ENCODE data around the gene GPR39.

The GPR39 gene

DNA sequence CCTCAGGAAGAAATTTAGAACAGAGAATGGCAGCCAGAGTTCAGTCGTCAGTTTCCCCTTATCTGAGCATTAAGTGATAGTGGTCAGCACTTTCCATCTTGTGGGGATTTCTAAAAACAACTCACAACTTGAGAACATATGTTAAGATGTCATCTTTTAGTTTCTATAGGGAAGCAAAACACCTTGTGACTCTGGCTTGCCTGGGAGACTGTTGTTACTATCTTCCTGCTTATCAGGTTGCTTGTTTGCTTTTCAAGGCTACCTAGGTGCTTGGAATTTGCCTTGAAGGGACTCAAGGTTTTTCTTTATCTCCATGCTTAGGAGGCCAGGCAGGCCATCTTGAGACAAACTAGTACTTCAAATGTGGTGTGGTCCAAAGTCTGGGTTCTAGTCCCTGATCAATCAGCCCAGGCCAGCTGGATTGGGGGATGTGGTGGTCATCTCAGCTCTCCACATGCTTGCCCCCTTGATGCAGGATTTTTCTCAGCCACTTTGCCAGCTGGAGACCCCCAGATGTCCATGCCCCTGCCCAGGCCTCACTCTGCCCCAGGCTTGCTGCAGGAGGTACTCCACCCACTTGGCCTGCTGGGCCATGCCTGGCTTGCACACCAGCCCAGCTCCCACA lies 127.5 kb downstream of the GPR39 start:
- H3K27ac ChIP-seq (ENCODE audit: low read length) = peak overlapping the region; percentile 36; the same call in 1 of the 2 replicates
- H4K20me1 ChIP-seq (ENCODE audit: insufficient read depth, low read length) = no peaks in the 10 kb centered on the region
- H3K9me3 ChIP-seq (replicated peaks; ENCODE audit: insufficient read depth, low read length) = no peaks in the 10 kb centered on the region

GRCh38 chr2:132547090-132547687 lies 130.6 kb downstream of the GPR39 start:
- peak; percentile 75 for DNase-seq
- Histone ChIP-seq H3K4me3 (ENCODE audit: low read length) (no peak overlapping the region), H2AFZ (ENCODE audit: low read length) (no peak overlapping the region), H3K36me3 (replicated peaks; ENCODE audit: insufficient read depth, low read length) (no peaks in the 10 kb centered on the region), H3K79me2 (ENCODE audit: low read length) (no peaks in the 10 kb centered on the region), H3K9ac (ENCODE audit: low read length) (no peak overlapping the region), H3K27me3 (replicated peaks; ENCODE audit: insufficient read depth, low read length) (no peaks in the 10 kb centered on the region), H3K9me3 (replicated peaks; ENCODE audit: insufficient read depth, low read length) (no peaks in the 10 kb centered on the region), H3K4me1 (ENCODE audit: low read length) (peaks cover 18% of the 10 kb centered on the region), H3K9me2 (replicated peaks; ENCODE audit: insufficient read depth, low read length) (no peaks in the 10 kb centered on the region), H4K20me1 (ENCODE audit: insufficient read depth, low read length) (no peaks in the 10 kb centered on the region), H3K4me2 (ENCODE audit: low read depth, low read length) (no peak overlapping the region), H3K27ac (ENCODE audit: low read length) (no peak overlapping the region), H3F3A (ENCODE audit: insufficient read depth, low read length) (no peaks in the 10 kb centered on the region)
- TF ChIP-seq, protein P1, sequence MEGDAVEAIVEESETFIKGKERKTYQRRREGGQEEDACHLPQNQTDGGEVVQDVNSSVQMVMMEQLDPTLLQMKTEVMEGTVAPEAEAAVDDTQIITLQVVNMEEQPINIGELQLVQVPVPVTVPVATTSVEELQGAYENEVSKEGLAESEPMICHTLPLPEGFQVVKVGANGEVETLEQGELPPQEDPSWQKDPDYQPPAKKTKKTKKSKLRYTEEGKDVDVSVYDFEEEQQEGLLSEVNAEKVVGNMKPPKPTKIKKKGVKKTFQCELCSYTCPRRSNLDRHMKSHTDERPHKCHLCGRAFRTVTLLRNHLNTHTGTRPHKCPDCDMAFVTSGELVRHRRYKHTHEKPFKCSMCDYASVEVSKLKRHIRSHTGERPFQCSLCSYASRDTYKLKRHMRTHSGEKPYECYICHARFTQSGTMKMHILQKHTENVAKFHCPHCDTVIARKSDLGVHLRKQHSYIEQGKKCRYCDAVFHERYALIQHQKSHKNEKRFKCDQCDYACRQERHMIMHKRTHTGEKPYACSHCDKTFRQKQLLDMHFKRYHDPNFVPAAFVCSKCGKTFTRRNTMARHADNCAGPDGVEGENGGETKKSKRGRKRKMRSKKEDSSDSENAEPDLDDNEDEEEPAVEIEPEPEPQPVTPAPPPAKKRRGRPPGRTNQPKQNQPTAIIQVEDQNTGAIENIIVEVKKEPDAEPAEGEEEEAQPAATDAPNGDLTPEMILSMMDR (IDR thresholded peaks at IDR 0.05; ENCODE audit: low read length) = peak; percentile 68
- TF ChIP-seq EZH2 (optimal IDR thresholded peaks at IDR 0.05; ENCODE audit: low read depth, low read length) = no peak
- no peak for TF ChIP-seq EZH2phosphoT487 (IDR thresholded peaks at IDR 0.05; ENCODE audit: low read length)

More for the DNA sequence above, 127.5 kb downstream of the GPR39 start:
- H3F3A ChIP-seq (ENCODE audit: insufficient read depth, low read length) = no peaks in the 10 kb centered on the region
- H3K36me3 ChIP-seq (replicated peaks; ENCODE audit: insufficient read depth, low read length) = no peaks in the 10 kb centered on the region
- H3K9ac ChIP-seq (ENCODE audit: low read length) = no peak overlapping the region
- H3K4me1 ChIP-seq (ENCODE audit: low read length) = peaks cover 18% of the 10 kb centered on the region
- H3K4me3 ChIP-seq (ENCODE audit: low read length) = no peak overlapping the region
- H3K79me2 ChIP-seq (ENCODE audit: low read length) = no peaks in the 10 kb centered on the region
- peak; percentile 14 for DNase-seq
- no peaks in the 10 kb centered on the region for H3K9me2 ChIP-seq (replicated peaks; ENCODE audit: insufficient read depth, low read length)
- no peak overlapping the region for H3K4me2 ChIP-seq (ENCODE audit: low read depth, low read length)
- TF ChIP-seq EZH2phosphoT487 (IDR thresholded peaks at IDR 0.05; ENCODE audit: low read length) (no peak), EZH2 (optimal IDR thresholded peaks at IDR 0.05; ENCODE audit: low read depth, low read length) (no peak)
- TF ChIP-seq, protein P1 (IDR thresholded peaks at IDR 0.05; ENCODE audit: low read length) = no peak
- H2AFZ ChIP-seq (ENCODE audit: low read length) = no peak overlapping the region
- H3K27me3 ChIP-seq (replicated peaks; ENCODE audit: insufficient read depth, low read length) = no peaks in the 10 kb centered on the region

- TF ChIP-seq, protein P1 (IDR thresholded peaks at IDR 0.05; ENCODE audit: low read length) = no peak
- TF ChIP-seq EZH2 (optimal IDR thresholded peaks at IDR 0.05; ENCODE audit: low read depth, low read length) (no peak), EZH2phosphoT487 (IDR thresholded peaks at IDR 0.05; ENCODE audit: low read length) (no peak)
- Histone ChIP-seq H3K27me3 (replicated peaks; ENCODE audit: insufficient read depth, low read length) (no peaks in the 10 kb centered on the region), H3K9ac (ENCODE audit: low read length) (no peak overlapping the region), H3K9me2 (replicated peaks; ENCODE audit: insufficient read depth, low read length) (no peaks in the 10 kb centered on the region), H2AFZ (ENCODE audit: low read length) (no peak overlapping the region), H3K36me3 (replicated peaks; ENCODE audit: insufficient read depth, low read length) (no peaks in the 10 kb centered on the region), H3K4me2 (ENCODE audit: low read depth, low read length) (no peak overlapping the region), H3K79me2 (ENCODE audit: low read length) (no peaks in the 10 kb centered on the region), H3K27ac (ENCODE audit: low read length) (no peak overlapping the region), H4K20me1 (ENCODE audit: insufficient read depth, low read length) (no peaks in the 10 kb centered on the region), H3K9me3 (replicated peaks; ENCODE audit: insufficient read depth, low read length) (no peaks in the 10 kb centered on the region), H3F3A (ENCODE audit: insufficient read depth, low read length) (no peaks in the 10 kb centered on the region), H3K4me3 (ENCODE audit: low read length) (no peak overlapping the region), H3K4me1 (ENCODE audit: low read length) (no peaks in the 10 kb centered on the region)
- no peak for DNase-seq
Observed at GRCh38 chr2:132549935-132550670, 133.5 kb downstream of the GPR39 start.
